HUDEP-2 (cell line): ENCODE data around the gene PIK3R1.
"Not testable (repeated sequence)": the region's sequence is repeated elsewhere in the genome, so short reads cannot be mapped to it uniquely, and the experiment has no call there.

Experiments used
- DNase-seq, 76 experiments: peaks; one replicate each; lab custom pipeline; 2025; ENCODE audit not compliant: unreplicated experiment in 76 of 76; lab: John Stamatoyannopoulos, UW

PIK3R1 gene

GRCh38 chr5:68192679-68193060 is 22.9 kb upstream of the PIK3R1 start:
- no peak for DNase-seq

GRCh38 chr5:68193481-68194036 is 22.0 kb upstream of the PIK3R1 start:
- no peak for DNase-seq

- DNase-seq = no peak
Observed at GRCh38 chr5:68194386-68194785, 21.2 kb upstream of the PIK3R1 start.

- DNase-seq = no peak
Observed at GRCh38 chr5:68195137-68195536, 20.4 kb upstream of the PIK3R1 start.

GRCh38 chr5:68196876-68197275 is 18.7 kb upstream of the PIK3R1 start:
- no peak for DNase-seq

- DNase-seq = no peak
Observed at GRCh38 chr5:68200288-68200687, 15.3 kb upstream of the PIK3R1 start.

- DNase-seq = not testable (repeated sequence)
Observed at GRCh38 chr5:68210654-68211053, 4.9 kb upstream of the PIK3R1 start.

GRCh38 chr5:68214482-68215207 is 911 bp upstream of the PIK3R1 start:
- no peak for DNase-seq

- peak in 18 of 76 experiments; percentile 32 to 81 (median 62) for DNase-seq
Observed at GRCh38 chr5:68215898-68216244, 315 bp downstream of the PIK3R1 start.

- DNase-seq = peak in 46 of 76 experiments; percentile 5 to 50 (median 28)
Observed at GRCh38 chr5:68216245-68217046, 890 bp downstream of the PIK3R1 start.

GRCh38 chr5:68217047-68217355 is 1.4 kb downstream of the PIK3R1 start:
- peak in 2 of 76 experiments; percentile 6 to 39 for DNase-seq

- peak in 1 of 76 experiments; percentile 16 for DNase-seq
Observed at GRCh38 chr5:68217528-68217927, 2.0 kb downstream of the PIK3R1 start.

- no peak for DNase-seq
Observed at GRCh38 chr5:68219161-68219816, 3.7 kb downstream of the PIK3R1 start.

GRCh38 chr5:68220260-68220659 is 4.7 kb downstream of the PIK3R1 start:
- DNase-seq = no peak

- DNase-seq = no peak
Observed at GRCh38 chr5:68220914-68221313, 5.4 kb downstream of the PIK3R1 start.

- DNase-seq = no peak
Observed at GRCh38 chr5:68221488-68221887, 5.9 kb downstream of the PIK3R1 start.

- no peak for DNase-seq
Observed at GRCh38 chr5:68222310-68222709, 6.8 kb downstream of the PIK3R1 start.

GRCh38 chr5:68222824-68223354 is 7.3 kb downstream of the PIK3R1 start:
- DNase-seq = peak in 1 of 76 experiments; percentile 2

- DNase-seq = no peak
Observed at GRCh38 chr5:68223904-68224303, 8.3 kb downstream of the PIK3R1 start.

GRCh38 chr5:68224509-68225187 is 9.1 kb downstream of the PIK3R1 start:
- no peak for DNase-seq
